ACC112 (cell line): ENCODE data around the gene NPHP4.
A peak's percentile ranks its signal among the peaks of the same experiment; 100 is the strongest.

ENCODE experiments used
- H2AFZ ChIP-seq: fragments of 200-600 bp; sonication (generic); one replicate; pipeline ENCODE4 v1.6.0; 2017; ENCODE audit warnings: antibody characterized with exemption, low read length; ENCODE audit not compliant: unreplicated experiment
- H3K27ac ChIP-seq: fragments of 200-600 bp; sonication (generic); 2 replicates; pipeline ENCODE4 v1.5.1; 2014; ENCODE audit warnings: low read depth, mild to moderate bottlenecking, antibody characterized with exemption, low read length, moderate library complexity
- H3K27me3 ChIP-seq: fragments of 200-600 bp; sonication (generic); 2 replicates; pipeline ENCODE4 v1.6.1; 2014; ENCODE audit warnings: mild to moderate bottlenecking, antibody characterized with exemption, low read length, moderate library complexity, mixed read lengths; ENCODE audit not compliant: insufficient read depth
- H3K36me3 ChIP-seq: fragments of 200-600 bp; sonication (generic); 2 replicates; pipeline ENCODE4 v1.6.1; 2016; ENCODE audit warnings: mild to moderate bottlenecking, antibody characterized with exemption, low read length, moderate library complexity, mixed read lengths; ENCODE audit not compliant: insufficient read depth
- H3K4me1 ChIP-seq: fragments of 200-600 bp; sonication (generic); one replicate; pipeline ENCODE4 v1.6.1; 2016; ENCODE audit warnings: low read length, mixed read lengths; ENCODE audit not compliant: insufficient read depth, unreplicated experiment, control insufficient read depth
- H3K4me3 ChIP-seq: fragments of 200-600 bp; sonication (generic); 2 replicates; pipeline ENCODE4 v1.5.1; 2014; ENCODE audit warnings: mild to moderate bottlenecking, low read depth, low read length
- H3K79me2 ChIP-seq: fragments of 200-600 bp; sonication (generic); one replicate; pipeline ENCODE4 v1.6.0; 2016; ENCODE audit warnings: low read length; ENCODE audit not compliant: control insufficient read depth, unreplicated experiment, insufficient read depth

NPHP4 gene

GRCh38 chr1:5992026-5992813, at the start of gene NPHP4:
Gene NPHP4 (minus strand): TSS chr1:5992425. CDS start chr1:5986289, 6,136 bp downstream.
- Histone ChIP-seq H3K27ac (peak within 1 kb of the TSS; percentile 88), H3K27me3 (no peaks in the 10 kb centered on the region), H3K36me3 (no peaks in the 10 kb centered on the region), H2AFZ (peak within 1 kb of the TSS; percentile 92), H3K79me2 (peaks cover 6% of the 10 kb centered on the region), H3K4me1 (peaks cover 11% of the 10 kb centered on the region), H3K4me3 (peak within 1 kb of the TSS; percentile 99)

GRCh38 chr1:6041432-6042062, 49.3 kb upstream of the NPHP4 start:
- Histone ChIP-seq H3K4me1 (peaks cover 12% of the 10 kb centered on the region), H3K27me3 (no peaks in the 10 kb centered on the region), H3K4me3 (no peak overlapping the region), H3K27ac (no peak overlapping the region), H3K79me2 (no peaks in the 10 kb centered on the region), H2AFZ (no peak overlapping the region), H3K36me3 (no peaks in the 10 kb centered on the region)

GRCh38 chr1:6040861-6041415, 48.7 kb upstream of the NPHP4 start:
- H2AFZ ChIP-seq, result no peak overlapping the region
- peaks cover 13% of the 10 kb centered on the region for H3K4me1 ChIP-seq
- no peak overlapping the region for H3K4me3 ChIP-seq
- H3K36me3 ChIP-seq, result no peaks in the 10 kb centered on the region
- H3K27me3 ChIP-seq, result no peaks in the 10 kb centered on the region
- no peaks in the 10 kb centered on the region for H3K79me2 ChIP-seq
- H3K27ac ChIP-seq, result no peak overlapping the region

- H3K4me3 ChIP-seq, result no peak overlapping the region
- H3K27me3 ChIP-seq, result no peaks in the 10 kb centered on the region
- H3K36me3 ChIP-seq, result no peaks in the 10 kb centered on the region
- H3K79me2 ChIP-seq, result no peaks in the 10 kb centered on the region
- peaks cover 13% of the 10 kb centered on the region for H3K4me1 ChIP-seq
- H2AFZ ChIP-seq, result no peak overlapping the region
- H3K27ac ChIP-seq, result no peak overlapping the region
Measured at GRCh38 chr1:6040444-6040843, 48.2 kb upstream of the NPHP4 start.

- H3K27ac ChIP-seq, result no peak overlapping the region
- no peak overlapping the region for H2AFZ ChIP-seq
- H3K4me1 ChIP-seq, result peaks cover 13% of the 10 kb centered on the region
- no peak overlapping the region for H3K4me3 ChIP-seq
- no peaks in the 10 kb centered on the region for H3K36me3 ChIP-seq
- no peaks in the 10 kb centered on the region for H3K79me2 ChIP-seq
- no peaks in the 10 kb centered on the region; the same call in 1 of the 2 replicates for H3K27me3 ChIP-seq
Measured at GRCh38 chr1:6039031-6039430, 46.8 kb upstream of the NPHP4 start.

- peaks cover 13% of the 10 kb centered on the region for H3K4me1 ChIP-seq
- no peaks in the 10 kb centered on the region for H3K36me3 ChIP-seq
- no peaks in the 10 kb centered on the region; the same call in 1 of the 2 replicates for H3K27me3 ChIP-seq
- no peak overlapping the region for H3K4me3 ChIP-seq
- no peaks in the 10 kb centered on the region for H3K79me2 ChIP-seq
- no peak overlapping the region for H2AFZ ChIP-seq
- H3K27ac ChIP-seq, result no peak overlapping the region
Measured at GRCh38 chr1:6038603-6039002, 46.4 kb upstream of the NPHP4 start.

- Histone ChIP-seq H2AFZ (no peak overlapping the region), H3K4me3 (no peak overlapping the region), H3K79me2 (no peaks in the 10 kb centered on the region), H3K27me3 (no peaks in the 10 kb centered on the region; the same call in 1 of the 2 replicates), H3K27ac (peak overlapping the region; percentile 50; the same call in 1 of the 2 replicates), H3K36me3 (no peaks in the 10 kb centered on the region), H3K4me1 (peaks cover 13% of the 10 kb centered on the region)
Measured at GRCh38 chr1:6037338-6037762, 45.1 kb upstream of the NPHP4 start.

- Histone ChIP-seq H3K27ac (no peak overlapping the region), H3K27me3 (no peaks in the 10 kb centered on the region; the same call in 1 of the 2 replicates), H3K79me2 (no peaks in the 10 kb centered on the region), H3K4me1 (peaks cover 13% of the 10 kb centered on the region), H3K36me3 (no peaks in the 10 kb centered on the region), H2AFZ (no peak overlapping the region), H3K4me3 (no peak overlapping the region)
Measured at GRCh38 chr1:6035719-6036118, 43.5 kb upstream of the NPHP4 start.

- Histone ChIP-seq H3K4me1 (peaks cover 13% of the 10 kb centered on the region), H3K36me3 (no peaks in the 10 kb centered on the region), H2AFZ (no peak overlapping the region), H3K27me3 (no peaks in the 10 kb centered on the region; the same call in 1 of the 2 replicates), H3K79me2 (no peaks in the 10 kb centered on the region), H3K27ac (no peak overlapping the region), H3K4me3 (no peak overlapping the region)
Measured at GRCh38 chr1:6035303-6035702, 43.1 kb upstream of the NPHP4 start.

GRCh38 chr1:6034750-6035096, 42.5 kb upstream of the NPHP4 start:
- Histone ChIP-seq H3K36me3 (no peaks in the 10 kb centered on the region), H3K4me3 (no peak overlapping the region), H3K27me3 (no peaks in the 10 kb centered on the region; the same call in 1 of the 2 replicates), H3K4me1 (peaks cover 13% of the 10 kb centered on the region), H3K27ac (no peak overlapping the region), H2AFZ (no peak overlapping the region), H3K79me2 (no peaks in the 10 kb centered on the region)
